H1 (cell line): ENCODE results near the gene SLC39A8. TPM values are rescaled to one million over a fixed set of nuclear protein-coding genes. Genes with fewer than 3 reads are reported as not detected.

Experiments
- CHD7 ChIP-seq: fragments of 300-600 bp; sonication (generic); IDR thresholded peaks from 2 replicates; pipeline ENCODE4 v1.7.1; 2012; ENCODE audit warnings: low read length, moderate library complexity, mild to moderate bottlenecking, inconsistent platforms; ENCODE audit not compliant: insufficient replicate concordance
- EGR1 ChIP-seq: IDR thresholded peaks from 2 replicates; pipeline ENCODE4 v1.6.1; 2011; ENCODE audit warnings: low read depth, low read length, borderline replicate concordance
- JUND ChIP-seq: IDR thresholded peaks from 2 replicates; pipeline ENCODE4 v1.6.1; 2011; ENCODE audit warnings: mild to moderate bottlenecking, improper control_type of control experiment, low read length
- RBBP5 ChIP-seq: IDR thresholded peaks from 2 replicates; pipeline ENCODE4 v1.7.1; 2012; ENCODE audit warnings: low read depth, mild to moderate bottlenecking, inconsistent platforms, low read length, moderate library complexity, borderline replicate concordance
- TAF1 ChIP-seq: IDR thresholded peaks from 2 replicates; pipeline ENCODE4 v1.6.1; 2011; ENCODE audit warnings: mild to moderate bottlenecking, low read depth, low read length
- TBP ChIP-seq: IDR thresholded peaks from 2 replicates; pipeline ENCODE4 v1.6.1; 2011; ENCODE audit warnings: low read depth, low read length, improper control_type of control experiment
- polyA plus RNA-seq, 7 experiments: library from polyadenylated mRNA; depleted of rRNA in 3 of 7; stranded (reverse) in 5 of 7; unstranded in 2 of 7; fragments of >200 nt in 5 of 7; fragments of 200-250 nt in 2 of 7; gene quantifications; 1 replicate in 5 of 7; 2 replicates in 1 of 7; 4 replicates in 1 of 7; pipeline versions ENCODE4 v1.2.1 to v1.2.3, GENCODE V29; 2011 to 2013; ENCODE audit warnings: missing spikeins in 2 of 7, mixed read lengths in 2 of 7
- total RNA-seq: library from RNA; stranded (reverse); fragmentation: NEBNext Ultra II Directional; extraction: Animal tissue kit (Norgen Biotek cat#: 25700); gene quantifications from 2 replicates; pipeline ENCODE4 v1.2.1, GENCODE V29; 2021

The SLC39A8 gene
- total and polyA plus RNA-seq, 2 of the 8 experiments (the other 6 are each of a cell fraction or from before 2014, with no cell fraction given) = 6.4 to 38.7 TPM

- TF ChIP-seq RBBP5 (no peak), TBP (no peak), EGR1 (no peak), CHD7 (no peak), TAF1 (no peak), JUND (no peak)
These were observed 23.9 kb downstream of the SLC39A8 start (continued) for GRCh38 chr4:102321260-102321995.
